DOHH2 (cell line): ENCODE data around the gene PSMB2.

Experiments
- H3F3A ChIP-seq: fragments of 200-600 bp; sonication (generic), shearing (Covaris generic); 2 replicates; pipeline ENCODE4 v1.6.0; 2016; ENCODE audit warnings: antibody characterized with exemption, mild to moderate bottlenecking; ENCODE audit not compliant: control insufficient read depth, insufficient read depth
- H3K27ac ChIP-seq: fragments of 200-600 bp; sonication (generic); 2 replicates; pipeline ENCODE4 v1.5.1; 2014; ENCODE audit warnings: low read depth, mild to moderate bottlenecking, low read length, moderate library complexity
- H3K27me3 ChIP-seq: fragments of 200-600 bp; sonication (generic); 2 replicates; pipeline ENCODE4 v1.6.1; 2014; ENCODE audit warnings: mild to moderate bottlenecking, low read length, mixed read lengths; ENCODE audit not compliant: control insufficient read depth
- H3K36me3 ChIP-seq: fragments of 200-600 bp; sonication (generic); 2 replicates; pipeline ENCODE4 v1.6.1; 2014; ENCODE audit warnings: mild to moderate bottlenecking, low read length, moderate library complexity, mixed read lengths; ENCODE audit not compliant: control insufficient read depth
- H3K4me1 ChIP-seq: fragments of 200-600 bp; sonication (generic); 2 replicates; pipeline ENCODE4 v1.6.1; 2014; ENCODE audit warnings: mild to moderate bottlenecking, low read length, mixed read lengths; ENCODE audit not compliant: control insufficient read depth
- H3K4me2 ChIP-seq: fragments of 200-600 bp; sonication (generic); 2 replicates; pipeline ENCODE4 v1.6.0; 2014; ENCODE audit warnings: mild to moderate bottlenecking, low read length, moderate library complexity
- H3K4me3 ChIP-seq: fragments of 200-600 bp; sonication (generic); 2 replicates; pipeline ENCODE4 v1.5.1; 2014; ENCODE audit warnings: mild to moderate bottlenecking, low read length, mixed read lengths
- H3K79me2 ChIP-seq: fragments of 200-600 bp; sonication (generic); 2 replicates; pipeline ENCODE4 v1.6.1; 2014; ENCODE audit warnings: mild to moderate bottlenecking, low read length, mixed read lengths; ENCODE audit not compliant: control insufficient read depth
- H3K9me2 ChIP-seq: fragments of 200-600 bp; sonication (generic); replicated peaks from 2 replicates; pipeline ENCODE4 v1.6.1; 2014; ENCODE audit warnings: mild to moderate bottlenecking, low read length, mixed read lengths; ENCODE audit not compliant: control insufficient read depth
- H3K9me3 ChIP-seq: fragments of 200-600 bp; sonication (generic); 2 replicates; pipeline ENCODE4 v1.6.1; 2014; ENCODE audit warnings: antibody characterized with exemption, low read length, mixed read lengths; ENCODE audit not compliant: control insufficient read depth, insufficient read depth
- H4K20me1 ChIP-seq: fragments of 200-600 bp; sonication (generic); 2 replicates; pipeline ENCODE4 v1.6.0; 2014; ENCODE audit warnings: low read depth, mild to moderate bottlenecking, antibody characterized with exemption, low read length, moderate library complexity; ENCODE audit not compliant: control insufficient read depth, insufficient read depth
- EZH2phosphoT487 ChIP-seq: fragments of 200-600 bp; sonication (generic); IDR thresholded peaks from 2 replicates; pipeline ENCODE4 v1.6.1; 2017; ENCODE audit warnings: borderline replicate concordance, mild to moderate bottlenecking, antibody characterized with exemption, low read length, moderate library complexity, mixed read lengths
- TF ChIP-seq, protein P1 (sequence below): fragments of 200-600 bp; sonication (generic); IDR thresholded peaks from one replicate; pipeline ENCODE4 v1.5.1; 2014; ENCODE audit warnings: antibody characterized with exemption, mild to moderate bottlenecking, low read depth, low read length; ENCODE audit not compliant: poor library complexity, severe bottlenecking

Gene PSMB2

DNA sequence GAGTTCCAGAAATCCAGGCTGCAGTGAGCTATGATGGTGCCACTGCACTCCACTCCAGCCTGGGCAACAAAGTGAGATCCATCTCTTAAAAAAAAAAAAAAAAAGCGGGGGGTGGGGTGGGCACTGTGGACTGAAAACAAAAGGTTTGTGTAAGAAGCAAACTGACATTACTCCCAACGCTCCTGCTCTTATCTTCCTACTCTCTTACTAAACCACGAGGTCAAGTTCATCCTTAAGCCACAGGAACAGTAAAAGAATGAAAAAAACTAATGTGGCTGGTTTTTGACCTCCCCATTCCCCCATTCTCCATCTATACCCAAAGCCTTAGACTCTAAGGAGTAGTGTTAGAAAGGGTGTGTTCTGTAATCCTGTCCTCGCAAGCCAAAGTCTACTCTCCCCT lies 37.4 kb downstream of the PSMB2 start:
- H3K27me3 ChIP-seq = no peaks in the 10 kb centered on the region
- no peak overlapping the region for H3K4me3 ChIP-seq
- H3K79me2 ChIP-seq = peaks cover 22% of the 10 kb centered on the region
- no peaks in the 10 kb centered on the region for H4K20me1 ChIP-seq
- no peak overlapping the region for H3K27ac ChIP-seq
- TF ChIP-seq, protein P1, sequence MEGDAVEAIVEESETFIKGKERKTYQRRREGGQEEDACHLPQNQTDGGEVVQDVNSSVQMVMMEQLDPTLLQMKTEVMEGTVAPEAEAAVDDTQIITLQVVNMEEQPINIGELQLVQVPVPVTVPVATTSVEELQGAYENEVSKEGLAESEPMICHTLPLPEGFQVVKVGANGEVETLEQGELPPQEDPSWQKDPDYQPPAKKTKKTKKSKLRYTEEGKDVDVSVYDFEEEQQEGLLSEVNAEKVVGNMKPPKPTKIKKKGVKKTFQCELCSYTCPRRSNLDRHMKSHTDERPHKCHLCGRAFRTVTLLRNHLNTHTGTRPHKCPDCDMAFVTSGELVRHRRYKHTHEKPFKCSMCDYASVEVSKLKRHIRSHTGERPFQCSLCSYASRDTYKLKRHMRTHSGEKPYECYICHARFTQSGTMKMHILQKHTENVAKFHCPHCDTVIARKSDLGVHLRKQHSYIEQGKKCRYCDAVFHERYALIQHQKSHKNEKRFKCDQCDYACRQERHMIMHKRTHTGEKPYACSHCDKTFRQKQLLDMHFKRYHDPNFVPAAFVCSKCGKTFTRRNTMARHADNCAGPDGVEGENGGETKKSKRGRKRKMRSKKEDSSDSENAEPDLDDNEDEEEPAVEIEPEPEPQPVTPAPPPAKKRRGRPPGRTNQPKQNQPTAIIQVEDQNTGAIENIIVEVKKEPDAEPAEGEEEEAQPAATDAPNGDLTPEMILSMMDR = no peak
- no peak for TF ChIP-seq EZH2phosphoT487
- no peak overlapping the region for H3K4me2 ChIP-seq
- peaks cover 71% of the 10 kb centered on the region for H3K36me3 ChIP-seq
- H3F3A ChIP-seq = no peaks in the 10 kb centered on the region
- H3K9me2 ChIP-seq = no peaks in the 10 kb centered on the region
- no peaks in the 10 kb centered on the region for H3K9me3 ChIP-seq
- no peaks in the 10 kb centered on the region for H3K4me1 ChIP-seq

- Histone ChIP-seq H3K27ac (no peak overlapping the region), H4K20me1 (no peaks in the 10 kb centered on the region; the same call in 1 of the 2 replicates), H3K79me2 (peaks cover 22% of the 10 kb centered on the region), H3K9me2 (no peaks in the 10 kb centered on the region), H3K36me3 (peaks cover 67% of the 10 kb centered on the region), H3K4me2 (no peak overlapping the region), H3K9me3 (no peaks in the 10 kb centered on the region), H3K27me3 (no peaks in the 10 kb centered on the region), H3K4me3 (no peak overlapping the region), H3F3A (no peaks in the 10 kb centered on the region), H3K4me1 (no peaks in the 10 kb centered on the region)
- TF ChIP-seq, protein P1 = no peak
- no peak for TF ChIP-seq EZH2phosphoT487
Observed at GRCh38 chr1:35603468-35603867, 37.9 kb downstream of the PSMB2 start.

GRCh38 chr1:35600593-35600992 lies 40.7 kb downstream of the PSMB2 start:
- peaks cover 39% of the 10 kb centered on the region for H3K36me3 ChIP-seq
- TF ChIP-seq, protein P1 = no peak
- TF ChIP-seq EZH2phosphoT487 = no peak
- H3F3A ChIP-seq = no peaks in the 10 kb centered on the region

More at GRCh38 chr1:35600593-35600992, 40.7 kb downstream of the PSMB2 start:
- Histone ChIP-seq H3K4me1 (no peaks in the 10 kb centered on the region), H3K27ac (no peak overlapping the region), H3K4me3 (no peak overlapping the region), H3K9me2 (no peaks in the 10 kb centered on the region), H4K20me1 (no peaks in the 10 kb centered on the region; the same call in 1 of the 2 replicates), H3K79me2 (peaks cover under 1% of the 10 kb centered on the region; the same call in 1 of the 2 replicates), H3K27me3 (no peaks in the 10 kb centered on the region), H3K9me3 (no peaks in the 10 kb centered on the region), H3K4me2 (no peak overlapping the region)
